T-helper 9 cell (primary cell): Measurements from ENCODE around the gene XRN2.
"Not testable (repeated sequence)": the region's sequence is repeated elsewhere in the genome, so short reads cannot be mapped to it uniquely, and the experiment has no call there.

ENCODE experiments used
- DNase-seq: peaks from one replicate; pipeline ENCODE4 v3.0.0-alpha.2; 2020

Gene XRN2

DNA sequence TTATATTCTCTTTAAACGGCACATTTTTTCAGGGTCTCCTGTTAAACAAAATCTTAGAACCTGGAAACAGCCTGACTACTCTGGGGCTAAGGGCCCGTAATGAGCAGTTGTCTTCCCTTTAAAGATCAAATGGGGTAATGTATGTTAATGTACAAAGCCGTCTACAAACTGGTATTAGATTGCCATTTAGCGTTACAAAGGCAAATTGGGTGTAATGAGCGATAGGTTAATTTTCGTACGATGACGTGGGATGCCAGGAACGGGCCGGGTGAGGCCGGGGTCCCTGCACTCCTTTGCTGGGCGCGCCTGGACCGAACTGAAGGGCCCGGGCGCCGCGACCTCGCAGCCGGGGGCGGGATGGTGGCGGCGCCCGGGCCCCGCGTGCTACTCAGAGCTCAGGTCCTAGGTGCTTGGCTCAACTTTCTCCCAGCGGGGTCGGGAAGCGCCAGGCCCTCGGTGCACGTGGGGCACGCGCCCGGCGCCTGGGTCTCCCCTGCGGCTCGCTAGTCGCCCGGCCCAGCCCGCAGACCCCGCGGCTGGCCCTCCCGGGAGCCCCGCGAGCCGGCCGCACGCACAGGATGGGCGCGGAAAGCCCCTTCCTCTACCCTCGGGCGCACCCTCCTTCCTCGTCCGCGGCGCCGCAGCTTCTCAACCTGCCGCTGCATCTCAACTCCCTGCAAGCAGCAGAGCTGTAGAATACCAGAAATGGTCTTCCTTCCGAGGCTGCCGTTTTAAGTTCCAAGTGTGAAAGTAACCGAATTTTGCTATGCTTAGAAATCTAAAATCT is 88.2 kb downstream of the XRN2 start:
- DNase-seq = no peak

DNA sequence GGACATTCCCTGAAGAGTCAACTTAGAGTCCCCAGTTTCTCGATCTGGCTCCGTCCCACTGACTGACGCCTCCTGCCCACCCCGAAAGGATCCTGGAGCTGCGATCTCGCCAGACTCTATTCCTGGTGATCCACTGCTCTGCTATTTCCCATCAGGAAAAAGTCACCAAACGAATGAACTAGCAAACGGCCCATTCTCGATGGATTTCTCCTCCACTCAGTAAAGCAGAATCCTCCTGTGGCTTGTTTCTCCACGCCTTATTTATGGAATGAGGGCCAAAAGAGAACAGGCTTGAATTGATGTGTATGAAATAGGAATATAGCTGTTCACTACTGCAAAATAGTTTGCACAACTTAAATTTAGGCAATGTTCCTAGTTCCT is 88.8 kb downstream of the XRN2 start:
- no peak for DNase-seq

DNA sequence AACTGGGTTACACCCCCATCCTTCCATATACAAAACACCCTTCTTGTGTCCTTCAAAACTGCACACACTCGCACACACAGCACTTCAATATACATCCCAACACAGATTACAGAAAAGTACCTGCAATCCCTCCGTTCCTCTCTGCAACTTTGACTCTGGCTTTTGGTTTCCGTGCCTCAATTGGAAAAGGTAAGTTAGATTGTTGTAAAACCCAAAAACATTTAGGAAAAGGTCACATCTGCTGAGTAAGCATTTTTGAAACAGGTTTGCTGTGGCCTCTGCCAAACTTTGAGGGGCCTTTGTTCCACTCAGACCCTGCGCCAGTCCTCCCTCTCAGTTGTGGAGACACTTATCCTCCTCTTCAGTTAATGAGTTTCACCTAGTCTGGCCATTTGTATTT is 90.0 kb downstream of the XRN2 start:
- DNase-seq = no peak

DNA sequence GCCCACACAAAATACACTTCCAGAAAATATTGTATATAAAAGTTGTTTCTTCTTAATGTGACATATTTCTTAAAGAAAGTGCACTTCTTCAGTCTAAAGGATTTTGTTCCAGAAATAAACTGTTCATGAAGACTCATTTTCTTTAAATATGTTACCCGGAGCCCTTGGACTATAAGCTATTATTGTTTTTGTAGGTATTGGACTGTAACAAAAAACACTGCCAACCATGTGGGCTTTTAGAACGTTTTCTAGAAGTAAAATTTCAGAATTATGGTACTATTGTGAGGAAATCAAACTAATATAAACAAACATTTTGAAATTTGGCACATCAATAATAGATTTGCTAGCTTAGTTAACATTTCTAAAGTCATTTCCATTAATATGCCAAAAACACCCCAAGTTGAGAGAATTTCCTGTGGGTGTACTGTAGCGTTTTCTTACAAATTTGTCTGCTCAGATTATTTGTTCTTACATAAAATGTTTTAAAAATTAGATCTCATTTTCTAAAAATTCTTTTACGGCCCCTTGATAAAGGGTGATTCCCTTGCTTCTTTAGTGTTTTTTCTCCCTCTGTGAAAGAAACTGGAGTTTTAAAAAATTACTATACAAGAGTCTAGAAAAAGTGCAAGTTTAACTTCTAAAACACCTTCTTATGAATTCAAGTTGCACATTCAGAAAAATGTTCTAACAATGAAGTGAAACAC is 90.8 kb downstream of the XRN2 start:
- no peak for DNase-seq

DNA sequence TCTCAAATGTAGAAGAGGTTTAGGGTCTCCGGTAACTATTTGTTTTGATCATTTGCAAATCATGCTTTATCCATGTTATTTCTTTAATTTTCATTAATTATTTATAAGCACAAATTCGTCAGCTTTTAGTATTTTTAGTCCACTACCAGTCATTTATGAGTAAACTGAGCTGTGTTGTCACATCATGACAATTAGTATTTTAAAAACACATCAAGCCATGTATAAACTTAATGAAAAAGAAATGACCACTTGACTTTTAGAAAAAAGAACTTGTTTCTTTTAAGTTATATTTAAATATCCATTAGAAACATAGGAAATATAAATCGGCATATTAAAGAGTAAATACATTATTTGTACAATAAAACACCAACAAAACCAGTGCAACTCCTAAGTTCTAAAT is 91.4 kb downstream of the XRN2 start:
- no peak for DNase-seq

DNA sequence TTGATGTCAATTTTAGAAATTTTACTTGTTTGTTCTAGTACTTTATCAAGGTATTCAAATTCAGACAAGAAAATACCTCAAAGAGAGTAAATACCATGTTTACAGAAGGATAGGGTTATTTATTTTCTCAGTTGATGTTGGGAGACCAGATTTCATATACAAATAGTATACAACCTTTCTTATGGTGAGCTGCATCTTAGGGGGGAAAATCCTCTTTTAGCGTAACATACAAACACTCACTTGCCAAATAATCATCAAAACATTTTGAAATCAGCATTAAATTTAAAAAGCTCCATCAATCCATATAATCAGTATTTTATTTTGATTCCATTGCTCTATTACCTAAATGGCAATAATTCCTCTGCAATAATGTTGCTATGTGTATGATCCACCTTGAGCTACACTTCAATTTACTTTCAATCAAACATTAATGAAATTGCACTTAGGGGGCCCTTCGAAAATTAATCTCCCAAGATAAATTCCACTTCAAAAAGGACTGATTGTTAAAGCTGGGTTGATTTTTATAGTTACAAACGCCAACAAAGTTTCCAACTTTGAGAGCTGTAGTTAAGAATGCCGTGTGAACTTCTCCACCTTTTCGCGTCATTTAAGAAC is 92.0 kb downstream of the XRN2 start:
- DNase-seq = no peak

DNA sequence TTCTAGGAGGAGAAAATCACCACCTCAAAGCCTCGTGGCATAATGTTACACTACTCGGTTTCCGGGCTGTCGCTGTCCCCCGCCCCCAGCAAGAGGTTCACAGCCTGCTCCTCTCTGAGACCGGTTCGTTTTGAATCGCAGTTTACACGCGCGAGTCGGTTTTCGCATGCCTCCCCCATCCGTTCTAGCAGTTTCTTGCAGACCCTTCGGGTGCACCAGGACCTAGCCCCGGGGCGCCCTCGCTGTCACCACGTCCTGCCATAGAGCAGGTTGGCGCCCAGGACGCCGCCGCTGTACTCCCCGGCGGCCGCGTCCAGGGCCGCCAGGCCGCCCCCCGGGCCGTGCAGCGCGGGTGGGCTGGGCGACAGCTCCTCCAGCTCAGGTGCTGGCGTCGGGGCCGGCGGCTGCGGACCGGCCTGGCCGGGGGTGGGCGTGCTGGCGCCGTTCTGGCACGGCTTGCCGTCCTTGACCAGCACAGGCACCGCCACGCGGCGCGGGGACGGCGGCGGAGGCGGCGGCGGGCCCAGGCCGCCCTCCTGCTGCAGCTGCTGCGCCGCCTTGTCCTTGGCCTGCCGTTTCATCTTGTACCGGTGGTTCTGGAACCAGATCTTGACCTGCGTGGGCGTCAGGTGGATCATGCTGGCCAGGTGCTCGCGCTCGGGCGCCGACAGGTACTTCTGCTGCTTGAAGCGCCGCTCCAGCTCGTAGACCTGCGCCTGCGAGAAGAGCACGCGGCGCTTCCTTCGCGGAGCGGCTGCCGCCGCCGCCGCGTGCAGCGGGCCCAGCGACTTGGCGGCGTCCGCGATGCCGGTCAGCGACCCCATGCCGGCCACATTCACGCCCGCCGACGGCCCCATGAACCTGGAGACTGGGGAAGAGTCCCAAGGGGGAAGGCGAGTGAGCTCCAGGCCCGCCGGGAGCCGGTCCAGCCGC is 92.8 kb downstream of the XRN2 start:
- peak; percentile 15 for DNase-seq

DNA sequence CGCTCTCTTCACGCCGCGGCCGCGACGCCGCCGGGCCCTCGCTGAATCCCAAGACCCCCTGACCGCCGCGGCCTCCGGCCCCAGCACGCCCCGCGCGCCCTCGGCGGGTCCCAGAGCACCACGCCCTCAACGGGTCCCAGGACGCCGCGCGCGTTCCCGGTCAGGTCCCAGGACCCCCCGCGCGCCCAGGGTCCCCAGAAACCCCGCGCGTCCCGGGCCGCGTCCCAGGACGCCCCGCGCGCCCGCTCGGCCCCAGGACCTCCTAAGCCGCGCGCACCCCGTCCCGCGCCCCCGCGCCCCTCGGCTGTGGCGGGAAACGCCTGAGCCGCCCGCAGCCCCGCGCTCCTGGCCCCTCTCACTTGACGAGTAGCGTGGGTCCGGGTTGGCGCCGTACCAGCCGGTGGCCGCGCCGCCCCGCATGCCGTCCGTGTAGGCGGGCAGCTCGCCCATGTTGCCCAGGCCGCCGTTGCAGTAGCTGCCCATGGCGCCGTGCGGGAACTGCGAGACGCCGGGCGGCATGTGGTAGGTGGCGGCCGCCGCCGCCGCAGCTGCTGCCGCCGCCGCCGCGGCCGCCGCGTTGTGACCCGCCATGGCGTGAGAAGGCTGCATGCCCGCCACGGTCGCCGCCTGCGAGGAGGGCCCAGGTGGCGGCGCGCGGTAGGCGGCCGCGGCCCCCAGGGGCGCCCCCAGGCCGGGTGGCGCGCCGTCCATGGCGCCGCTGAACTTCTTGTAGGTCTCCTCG is 93.6 kb downstream of the XRN2 start:
- DNase-seq = peak; percentile 2

DNA sequence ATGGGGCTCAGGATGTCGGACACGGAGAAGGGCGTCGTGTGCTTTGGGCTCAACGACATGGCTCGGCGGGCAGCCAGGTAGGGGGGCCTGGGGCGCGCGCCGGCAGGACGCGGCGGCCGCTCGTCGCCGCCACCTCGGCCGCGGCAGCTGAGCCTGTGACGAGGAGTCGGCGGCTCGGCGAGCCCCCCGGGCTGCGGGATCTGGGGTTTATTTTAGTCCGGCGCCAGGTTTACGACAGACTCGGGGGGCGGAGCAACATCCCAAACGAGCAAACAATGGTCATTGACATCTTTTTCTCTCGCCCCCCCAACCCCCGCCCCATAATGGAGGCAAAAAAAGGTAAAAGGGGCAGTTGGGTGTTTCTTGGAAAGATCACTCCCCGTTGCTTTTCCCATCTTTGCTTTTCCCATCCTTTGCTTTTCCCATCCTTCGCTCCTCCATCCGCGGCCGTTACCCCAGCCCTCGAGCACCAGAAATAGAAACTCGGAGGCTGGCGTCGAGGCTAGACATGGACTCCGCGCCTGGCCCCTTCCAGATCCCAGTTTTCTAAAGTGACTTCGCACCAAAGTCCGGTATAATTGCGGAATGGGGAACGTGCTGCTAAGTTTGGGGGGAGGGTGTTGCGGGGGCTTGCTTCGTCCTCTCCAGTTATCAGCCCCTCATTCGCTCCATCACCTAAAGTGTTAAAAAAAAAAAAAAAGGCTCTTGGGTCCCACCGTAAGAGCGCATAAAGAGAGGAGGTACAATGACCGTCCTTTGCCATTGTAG is 94.4 kb downstream of the XRN2 start, which contains the start of gene NKX2-4:
Gene NKX2-4, minus strand, starts transcription at position 186 of the 768 bp plus-strand sequence. Its CDS starts 127 bp downstream, at position 59.
- no peak for DNase-seq

DNA sequence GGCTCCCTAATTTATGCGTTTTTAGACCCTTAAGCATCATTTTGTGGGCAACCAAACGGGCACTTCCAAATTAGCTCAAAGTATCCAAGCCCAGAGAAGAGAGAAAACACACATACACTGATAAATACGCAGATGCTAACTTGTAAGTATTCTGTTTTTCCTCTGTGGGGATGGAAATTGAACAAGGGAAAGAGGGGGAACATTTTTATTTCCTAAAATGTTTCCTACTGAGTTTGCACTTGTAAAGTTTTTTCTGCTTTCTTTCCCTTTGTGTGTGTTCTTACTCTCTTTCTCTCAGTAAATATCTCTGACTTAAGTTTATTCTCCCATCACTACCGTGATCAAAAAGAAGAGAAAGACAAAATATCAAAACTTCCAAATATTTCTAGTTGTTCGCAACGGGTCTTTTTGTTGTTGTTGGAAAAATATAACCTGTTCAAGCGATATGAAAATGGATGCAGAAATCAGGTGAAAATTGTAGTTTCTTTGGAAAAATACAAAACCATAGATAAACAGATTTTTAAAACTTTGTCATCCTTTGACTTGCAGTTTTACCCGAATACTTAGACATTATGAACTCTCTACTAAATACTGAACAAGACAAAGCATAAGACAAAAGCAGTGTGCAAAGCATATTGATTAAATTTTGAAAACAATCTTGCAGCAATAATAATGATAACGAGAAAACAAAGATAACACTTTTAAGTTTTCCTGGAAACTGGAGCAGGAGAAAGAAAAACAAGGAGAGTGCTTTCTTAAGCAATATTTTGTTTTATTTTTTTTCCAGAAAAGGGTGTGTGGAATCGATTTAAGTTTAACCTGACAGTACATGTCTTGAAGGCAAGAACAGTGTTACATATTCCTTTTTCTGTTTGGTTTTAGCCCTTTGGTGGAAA is 95.2 kb downstream of the XRN2 start:
- no peak for DNase-seq

DNA sequence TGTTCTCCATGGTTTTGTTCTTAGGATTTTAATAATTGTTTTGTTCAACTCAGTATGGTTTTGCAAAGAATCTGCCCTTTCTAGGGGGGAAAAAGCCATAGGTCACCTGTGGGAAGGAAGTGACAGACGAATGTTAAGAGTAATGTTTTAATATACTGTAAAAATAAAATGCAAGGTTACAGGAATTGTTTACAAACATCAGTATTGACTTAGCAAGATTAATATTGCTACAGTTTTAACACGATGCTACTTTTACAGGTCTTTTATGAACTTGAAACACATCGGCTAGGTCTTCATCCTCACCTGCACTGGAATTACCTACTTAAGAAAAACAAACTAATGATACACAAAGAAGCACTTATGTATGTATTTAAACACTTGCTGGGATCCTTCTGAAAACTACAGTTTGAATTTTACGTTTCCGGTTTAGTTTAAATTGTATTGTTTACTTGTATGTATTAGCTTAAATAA is 95.9 kb downstream of the XRN2 start:
- DNase-seq = no peak

DNA sequence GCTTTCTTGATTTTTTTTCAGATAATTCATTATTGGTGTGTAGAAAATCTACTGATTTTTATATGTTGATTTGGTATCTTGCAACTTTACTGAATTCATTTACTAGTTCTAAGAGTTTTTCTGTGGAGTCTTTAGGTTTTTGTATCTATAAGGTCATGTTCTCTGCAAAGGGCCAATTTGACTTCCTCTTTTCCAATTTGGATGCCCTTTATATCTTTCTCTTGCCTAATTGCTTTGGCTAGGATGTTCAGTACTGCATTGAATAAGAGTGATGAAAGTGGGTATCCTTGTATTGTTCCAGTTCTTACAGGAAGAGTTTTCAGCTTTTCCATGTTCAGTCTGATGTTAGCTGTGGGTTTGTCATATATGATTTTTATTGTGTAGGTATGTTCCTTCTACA is 108.6 kb downstream of the XRN2 start:
- no peak for DNase-seq

DNA sequence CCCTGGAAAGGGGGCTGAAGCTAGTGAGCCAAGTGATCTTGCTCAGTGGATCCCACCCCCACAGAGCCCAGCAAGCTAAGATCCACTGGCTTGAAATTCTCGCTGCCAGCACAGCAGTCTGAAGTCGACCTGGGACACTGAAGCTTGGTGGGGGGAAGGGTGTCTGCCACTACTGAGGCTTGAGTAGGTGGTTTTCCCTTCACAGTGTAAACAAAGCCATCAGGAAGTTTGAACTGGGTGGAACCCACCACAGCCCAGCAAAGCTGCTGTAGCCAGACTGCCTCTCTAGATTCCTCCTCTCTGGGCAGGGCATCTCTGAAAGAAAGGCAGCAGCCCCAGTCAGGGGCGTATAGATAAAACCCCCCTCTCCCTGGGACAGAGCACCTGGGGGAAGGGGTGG is 110.9 kb downstream of the XRN2 start:
- not testable (repeated sequence) for DNase-seq

DNA sequence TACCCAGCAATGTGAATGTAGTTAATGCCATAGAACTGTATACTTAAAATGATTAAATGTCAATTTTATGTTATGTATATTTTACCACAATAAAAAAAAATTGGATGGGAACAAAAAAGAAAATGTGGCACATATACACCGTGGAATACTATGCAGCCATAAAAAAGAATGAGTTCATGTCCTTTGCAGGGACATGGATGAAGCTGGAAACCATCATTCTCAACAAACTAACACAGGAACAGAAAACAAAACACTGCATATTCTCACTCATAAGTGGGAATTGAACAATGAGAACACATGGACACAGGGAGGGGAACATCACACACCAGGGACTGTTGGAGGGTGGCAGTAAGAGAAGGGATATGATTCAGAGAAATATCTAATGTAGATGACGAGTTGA is 116.0 kb downstream of the XRN2 start:
- not testable (repeated sequence) for DNase-seq

DNA sequence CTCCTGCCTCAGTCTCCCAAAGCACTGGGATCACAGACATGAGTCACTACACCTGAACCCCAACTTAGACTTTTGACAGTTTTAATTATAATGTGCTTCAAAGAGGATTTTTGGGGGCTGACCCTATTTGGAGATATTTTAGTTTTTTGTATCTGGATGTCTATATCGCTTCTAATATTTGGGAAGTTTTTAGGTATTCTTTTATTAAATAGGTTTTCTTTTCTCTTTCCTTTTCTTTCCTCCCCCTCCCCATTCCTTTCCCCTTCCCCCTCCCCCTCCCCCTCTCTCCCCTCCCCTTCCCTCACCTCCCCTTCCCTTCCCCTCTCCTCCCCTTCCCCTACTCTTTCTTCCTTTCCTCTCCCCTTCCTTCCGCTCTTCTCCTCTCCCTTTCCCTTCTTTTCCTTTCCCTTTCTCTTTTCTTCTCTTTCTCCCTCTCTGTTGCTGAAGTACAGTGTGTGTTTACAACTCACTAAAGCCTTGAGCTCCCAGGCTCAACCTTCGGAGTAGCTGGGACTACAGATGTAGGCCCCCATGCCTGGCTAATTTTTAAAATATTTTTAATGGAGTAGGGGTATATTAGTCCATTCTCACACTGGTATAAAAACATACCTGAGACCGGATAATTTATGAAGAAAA is 118.6 kb downstream of the XRN2 start:
- DNase-seq = no peak

DNA sequence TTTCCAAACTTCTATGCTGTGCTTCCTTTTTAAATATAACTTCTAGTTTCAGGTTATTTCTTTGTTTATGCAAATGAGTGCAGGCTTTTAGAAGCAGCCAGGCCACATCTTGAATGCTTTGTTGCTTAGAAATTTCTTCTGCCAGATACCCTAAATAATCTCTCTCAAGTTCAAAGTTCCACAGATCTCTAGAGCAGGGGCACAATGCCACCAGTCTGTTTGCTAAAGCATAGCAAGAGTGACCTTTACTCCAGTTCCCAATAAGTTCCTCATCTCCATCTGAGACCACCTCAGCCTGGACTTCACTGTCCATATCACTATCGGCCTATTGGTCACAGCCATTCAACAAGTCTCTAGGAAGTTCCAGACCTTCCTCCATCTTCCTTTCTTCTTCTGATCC is 120.6 kb downstream of the XRN2 start:
- not testable (repeated sequence) for DNase-seq

DNA sequence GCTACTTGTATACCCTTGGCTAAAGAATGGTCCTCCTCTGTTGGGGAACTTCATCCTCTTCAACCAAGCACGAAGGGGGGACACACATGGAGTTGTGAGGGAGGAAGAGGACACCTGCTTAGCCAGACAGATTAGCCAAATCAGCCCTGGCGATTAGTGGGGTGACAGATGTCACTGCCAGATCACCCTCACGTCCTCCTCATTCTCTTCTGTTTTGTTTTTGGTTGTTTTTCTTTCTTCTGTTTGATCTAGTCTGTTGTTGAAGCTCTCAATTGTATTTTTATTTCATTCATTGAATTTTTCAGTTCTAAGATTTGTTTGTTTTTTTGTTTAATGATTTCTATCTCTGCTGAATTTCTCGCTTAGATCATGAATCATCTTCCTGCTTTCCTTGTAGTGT is 121.7 kb downstream of the XRN2 start:
- no peak for DNase-seq

DNA sequence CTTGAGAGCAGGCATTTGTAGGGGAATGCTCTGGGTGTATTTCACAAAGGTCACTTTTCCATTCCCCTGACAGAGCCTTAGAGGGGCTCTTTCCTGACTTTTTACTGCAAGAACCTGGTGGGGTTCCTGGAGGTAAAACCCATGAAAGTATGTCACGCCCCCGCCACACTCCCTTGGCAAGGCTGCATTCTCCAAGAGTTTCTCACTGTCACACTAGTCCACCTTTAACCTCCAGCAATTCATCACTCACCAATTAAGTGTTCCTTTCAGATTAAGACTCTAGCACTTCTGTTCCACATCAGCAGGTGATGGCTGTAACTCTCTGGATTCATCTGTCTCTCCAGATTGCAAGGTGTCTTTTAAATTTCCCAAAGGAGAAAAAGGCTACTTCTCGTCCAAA is 126.9 kb downstream of the XRN2 start:
- DNase-seq = no peak

DNA sequence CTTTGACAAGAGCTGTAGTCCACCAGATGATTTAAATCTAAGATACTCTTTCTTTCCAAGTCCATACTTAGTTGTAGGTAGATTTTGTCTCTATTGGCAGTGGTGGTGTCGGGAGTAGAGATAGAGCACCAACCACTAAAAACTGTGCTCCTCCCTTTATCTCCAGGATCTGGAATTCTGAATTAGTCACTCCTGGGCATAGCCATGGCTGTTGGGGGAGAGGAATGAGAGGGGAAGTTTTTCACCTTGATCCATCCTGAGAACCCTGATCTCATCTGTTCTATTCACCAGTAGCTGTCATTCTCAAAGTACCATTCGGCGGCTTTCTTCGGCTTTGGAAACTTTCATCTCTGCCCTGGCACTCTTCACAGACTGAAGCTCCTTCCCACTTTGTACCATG is 129.8 kb downstream of the XRN2 start:
- DNase-seq = no peak
